GM23338 (cell line): Measurements from ENCODE around the gene ZNF511. TPM values are rescaled to one million over a fixed set of nuclear protein-coding genes. Genes with fewer than 3 reads are reported as not detected.

Experiments
- ATAC-seq: fragments of 200-7000 bp; cut with Tn5 transposase; 3 replicates; pipeline ENCODE4 v1.9.1; 2020
- DNase-seq: peaks from one replicate; pipeline ENCODE4 v3.0.0-alpha.2; 2015; ENCODE audit warnings: low spot score
- H2AFZ ChIP-seq: fragments of 200-600 bp; sonication (generic); 2 replicates; pipeline ENCODE4 v1.8.0; 2016; ENCODE audit warnings: antibody characterized with exemption, mild to moderate bottlenecking, moderate library complexity
- H3F3A ChIP-seq: fragments of 200-600 bp; sonication (generic); replicated peaks from 2 replicates; pipeline ENCODE4 v1.8.0; 2017; ENCODE audit warnings: antibody characterized with exemption, mixed run types, low read depth
- H3K27ac ChIP-seq: fragments of 200-600 bp; sonication (generic); 2 replicates; pipeline ENCODE4 v1.6.1; 2016; ENCODE audit warnings: low read depth
- H3K27me3 ChIP-seq: fragments of 200-600 bp; sonication (generic); 2 replicates; pipeline ENCODE4 v1.8.0; 2016; ENCODE audit warnings: mild to moderate bottlenecking, mixed run types, moderate library complexity; ENCODE audit not compliant: insufficient read depth
- H3K36me3 ChIP-seq: fragments of 200-600 bp; sonication (generic); 2 replicates; pipeline ENCODE4 v1.8.0; 2016; ENCODE audit warnings: mild to moderate bottlenecking; ENCODE audit not compliant: insufficient read depth
- H3K4me1 ChIP-seq: fragments of 200-600 bp; sonication (generic); 2 replicates; pipeline ENCODE4 v1.8.0; 2016; ENCODE audit warnings: mild to moderate bottlenecking, moderate library complexity; ENCODE audit not compliant: insufficient read depth
- H3K4me2 ChIP-seq: fragments of 200-600 bp; sonication (generic); 2 replicates; pipeline ENCODE4 v1.7.1; 2017; ENCODE audit warnings: mixed run types
- H3K4me3 ChIP-seq: fragments of 200-600 bp; sonication (generic); 2 replicates; pipeline ENCODE4 v1.6.1; 2016; ENCODE audit warnings: mixed run types
- H3K79me2 ChIP-seq: fragments of 200-600 bp; sonication (generic); replicated peaks from 2 replicates; pipeline ENCODE4 v1.8.0; 2017; ENCODE audit warnings: mild to moderate bottlenecking; ENCODE audit not compliant: insufficient read depth
- H3K9me2 ChIP-seq: fragments of 200-600 bp; sonication (generic); 2 replicates; pipeline ENCODE4 v1.8.0; 2017; ENCODE audit not compliant: insufficient read depth
- H4K20me1 ChIP-seq: fragments of 200-600 bp; sonication (generic); replicated peaks from 2 replicates; pipeline ENCODE4 v1.8.0; 2017; ENCODE audit warnings: mild to moderate bottlenecking; ENCODE audit not compliant: insufficient read depth
- H3K27ac Mint-ChIP-seq: 2 replicates; pipeline ENCODE4 v1.8.0; 2020; ENCODE audit warnings: inconsistent platforms, mild to moderate bottlenecking, moderate library complexity, mixed read lengths
- H3K27me3 Mint-ChIP-seq: 3 replicates; pipeline ENCODE4 v1.8.0; 2022; ENCODE audit warnings: low read depth, mild to moderate bottlenecking, moderate library complexity, mixed read lengths, inconsistent platforms; ENCODE audit not compliant: insufficient read depth, poor library complexity
- H3K36me3 Mint-ChIP-seq: 3 replicates; pipeline ENCODE4 v1.8.0; 2021; ENCODE audit warnings: low read depth, mild to moderate bottlenecking, inconsistent platforms, moderate library complexity, mixed read lengths
- H3K4me1 Mint-ChIP-seq: 3 replicates; pipeline ENCODE4 v1.8.0; 2020; ENCODE audit warnings: mild to moderate bottlenecking, inconsistent platforms, mixed read lengths
- H3K4me3 Mint-ChIP-seq: 3 replicates; pipeline ENCODE4 v1.8.0; 2021; ENCODE audit warnings: moderate library complexity, mild to moderate bottlenecking, inconsistent platforms, mixed read lengths
- H3K9me3 Mint-ChIP-seq: 3 replicates; pipeline ENCODE4 v1.8.0; 2020; ENCODE audit warnings: moderate library complexity, mild to moderate bottlenecking, inconsistent platforms, mixed read lengths
- EZH2 ChIP-seq: fragments of 200-600 bp; sonication (generic); IDR thresholded peaks from one replicate; pipeline ENCODE4 v1.8.0; 2017; ENCODE audit warnings: antibody characterized with exemption, mild to moderate bottlenecking, low read depth; ENCODE audit not compliant: unreplicated experiment
- POLR2AphosphoS5 ChIP-seq: IDR thresholded peaks from 2 replicates; pipeline ENCODE4 v1.6.1; 2016; ENCODE audit warnings: antibody characterized with exemption, low read depth
- REST ChIP-seq: IDR thresholded peaks from one replicate; pipeline ENCODE4 v1.6.1; 2018; ENCODE audit warnings: antibody characterized with exemption; ENCODE audit not compliant: unreplicated experiment
- STAT1 ChIP-seq: IDR thresholded peaks from one replicate; pipeline ENCODE4 v1.6.1; 2016; ENCODE audit warnings: antibody characterized with exemption; ENCODE audit not compliant: unreplicated experiment
- ZNF114 ChIP-seq: fragments of 250-450 bp; sonication (Bioruptor Pico); IDR thresholded peaks from 2 replicates; pipeline ENCODE4 v1.5.0; 2020; ENCODE audit warnings: mild to moderate bottlenecking, moderate library complexity
- ZNF462 ChIP-seq: fragments of 250-450 bp; sonication (Bioruptor Pico); IDR thresholded peaks from 2 replicates; pipeline ENCODE4 v1.5.0; 2020; ENCODE audit warnings: mild to moderate bottlenecking, moderate library complexity
- polyA plus RNA-seq: library from polyadenylated mRNA; unstranded; fragments of >200 nt; fragmentation: Nextera tagmentation; extraction: Ambion mirVana; gene quantifications from 2 replicates; pipeline ENCODE4 v1.2.1, GENCODE V29; 2016
- total RNA-seq: library from RNA; depleted of rRNA; stranded (reverse); fragments of >200 nt; shearing (Covaris generic); gene quantifications from 2 replicates; pipeline ENCODE4 v1.2.3, GENCODE V29; 2014

ZNF511 gene
- total and polyA plus RNA-seq, 2 experiments from 2014 or later = 41.3 to 104 TPM

- TF ChIP-seq ZNF114 (CRISPR knock-in tag) (no peak), POLR2AphosphoS5 (no peak), STAT1 (no peak), ZNF462 (CRISPR knock-in tag) (no peak)
Observed at GRCh38 chr10:133297504-133297903, 11.2 kb upstream of the ZNF511 start (continued).

GRCh38 chr10:133298466-133298865 is 10.2 kb upstream of the ZNF511 start:
- Histone ChIP-seq H3K4me3 (no peak overlapping the region), H3K4me2 (no peak overlapping the region), H3K79me2 (peaks cover 3% of the 10 kb centered on the region; the same call in 1 of the 2 replicates), H4K20me1 (no peaks in the 10 kb centered on the region; the same call in 1 of the 2 replicates), H2AFZ (no peak overlapping the region), H3K4me1 (no peaks in the 10 kb centered on the region), H3F3A (no peaks in the 10 kb centered on the region; the same call in 1 of the 2 replicates), H3K36me3 (peaks cover 17% of the 10 kb centered on the region), H3K27ac (no peak overlapping the region), H3K27me3 (no peaks in the 10 kb centered on the region), H3K9me2 (no peaks in the 10 kb centered on the region)
- Mint-ChIP-seq H3K27me3 (peaks cover 2% of the 10 kb centered on the region), H3K4me3 (no peak overlapping the region), H3K27ac (no peak overlapping the region), H3K36me3 (peaks cover 71% of the 10 kb centered on the region), H3K4me1 (no peaks in the 10 kb centered on the region), H3K9me3 (no peaks in the 10 kb centered on the region)
- DNase-seq (no peak), ATAC-seq (no peak)
- TF ChIP-seq REST (no peak), STAT1 (no peak), ZNF462 (CRISPR knock-in tag) (no peak), EZH2 (no peak)
